ENCODE results near the gene IP6K1.
A peak's percentile ranks its signal among the peaks of the same experiment; 100 is the strongest.
"Not testable (repeated sequence)": the region's sequence is repeated elsewhere in the genome, so short reads cannot be mapped to it uniquely, and the experiment has no call there.

IP6K1 gene

GRCh38 chr3:49694409-49695070, 91.8 kb downstream of the IP6K1 start:
- H3K4me3 ChIP-seq (ENCODE audit: insufficient read depth in 1 of 2, low read depth in 1 of 2, low read length in 2 of 2); DNase-seq; H2BK5ac ChIP-seq (ENCODE audit: low read depth, low read length, poor library complexity, severe bottlenecking); H3K18ac ChIP-seq (ENCODE audit: low read depth in 1 of 2, low read length in 2 of 2); H3K4me2 ChIP-seq (ENCODE audit: low read length, poor library complexity, severe bottlenecking); H2BK120ac ChIP-seq (ENCODE audit: low read depth, low read length); H3K9ac ChIP-seq (ENCODE audit: low read length); H3K4ac ChIP-seq (ENCODE audit: low read depth in 1 of 2, low read length in 2 of 2); H4K91ac ChIP-seq (ENCODE audit: low read length); H3K23ac ChIP-seq (ENCODE audit: low read length in 2 of 2); H2AK5ac ChIP-seq (ENCODE audit: low read length, severe bottlenecking); H4K8ac ChIP-seq (ENCODE audit: low read length); H2AFZ ChIP-seq (ENCODE audit: low read depth, low read length); H3K14ac ChIP-seq (ENCODE audit: low read length in 2 of 2); H3K27ac ChIP-seq (ENCODE audit: low read length, poor library complexity, severe bottlenecking); H3K27me3 ChIP-seq (ENCODE audit: control insufficient read depth in 1 of 2, insufficient read depth in 1 of 2, low read length in 2 of 2); H2BK12ac ChIP-seq (ENCODE audit: low read length in 2 of 2); H3K9me3 ChIP-seq (ENCODE audit: control insufficient read depth, low read length); H2BK15ac ChIP-seq (ENCODE audit: low read depth, poor library complexity, severe bottlenecking): not testable (repeated sequence)
- H3K4me1 ChIP-seq (ENCODE audit: control insufficient read depth, insufficient read depth, low read depth, low read length), result peaks cover 19% of the 10 kb centered on the region
- peaks cover 20% of the 10 kb centered on the region for H3K79me1 ChIP-seq (replicated peaks; ENCODE audit: low read length, poor library complexity, severe bottlenecking)
- H3K36me3 ChIP-seq (ENCODE audit: control insufficient read depth in 1 of 2, insufficient read depth in 2 of 2, low read depth in 1 of 2, low read length in 2 of 2), result peaks cover 14 to 31% of the 10 kb centered on the region in 2 experiments
- 68% methylated on average over 4 of the region's 6 CpGs for WGBS

GRCh38 chr3:49691481-49691880, 94.9 kb downstream of the IP6K1 start:
- H2BK120ac ChIP-seq (ENCODE audit: low read depth, low read length); H4K91ac ChIP-seq (ENCODE audit: low read length); H3K4me3 ChIP-seq (ENCODE audit: insufficient read depth in 1 of 2, low read depth in 1 of 2, low read length in 2 of 2); H3K27me3 ChIP-seq (ENCODE audit: control insufficient read depth in 1 of 2, insufficient read depth in 1 of 2, low read length in 2 of 2); H2BK15ac ChIP-seq (ENCODE audit: low read depth, poor library complexity, severe bottlenecking); H3K18ac ChIP-seq (ENCODE audit: low read depth in 1 of 2, low read length in 2 of 2); H2AFZ ChIP-seq (ENCODE audit: low read depth, low read length); H3K23ac ChIP-seq (ENCODE audit: low read length in 2 of 2); H3K4ac ChIP-seq (ENCODE audit: low read depth in 1 of 2, low read length in 2 of 2); H3K14ac ChIP-seq (ENCODE audit: low read length in 2 of 2); H3K9me3 ChIP-seq (ENCODE audit: control insufficient read depth, low read length); H3K36me3 ChIP-seq (ENCODE audit: control insufficient read depth in 1 of 2, insufficient read depth in 2 of 2, low read depth in 1 of 2, low read length in 2 of 2); H3K9ac ChIP-seq (ENCODE audit: low read length); H2BK5ac ChIP-seq (ENCODE audit: low read depth, low read length, poor library complexity, severe bottlenecking); H2BK12ac ChIP-seq (ENCODE audit: low read length in 2 of 2); H2AK5ac ChIP-seq (ENCODE audit: low read length, severe bottlenecking); H3K4me2 ChIP-seq (ENCODE audit: low read length, poor library complexity, severe bottlenecking); DNase-seq; H4K8ac ChIP-seq (ENCODE audit: low read length); H3K27ac ChIP-seq (ENCODE audit: low read length, poor library complexity, severe bottlenecking): not testable (repeated sequence)
- 100% methylated on average over 2 of the region's 3 CpGs for WGBS
- Histone ChIP-seq H3K79me1 (replicated peaks; ENCODE audit: low read length, poor library complexity, severe bottlenecking) (peaks cover 15% of the 10 kb centered on the region), H3K4me1 (ENCODE audit: control insufficient read depth, insufficient read depth, low read depth, low read length) (peaks cover 18% of the 10 kb centered on the region)

GRCh38 chr3:49690856-49691255, 95.5 kb downstream of the IP6K1 start:
- not testable (repeated sequence) for H3K36me3 ChIP-seq (ENCODE audit: control insufficient read depth in 1 of 2, insufficient read depth in 2 of 2, low read depth in 1 of 2, low read length in 2 of 2); H3K4me2 ChIP-seq (ENCODE audit: low read length, poor library complexity, severe bottlenecking); H3K27ac ChIP-seq (ENCODE audit: low read length, poor library complexity, severe bottlenecking); H2BK120ac ChIP-seq (ENCODE audit: low read depth, low read length); H3K9me3 ChIP-seq (ENCODE audit: control insufficient read depth, low read length); DNase-seq; H3K27me3 ChIP-seq (ENCODE audit: control insufficient read depth in 1 of 2, insufficient read depth in 1 of 2, low read length in 2 of 2); H2AFZ ChIP-seq (ENCODE audit: low read depth, low read length); H3K4ac ChIP-seq (ENCODE audit: low read depth in 1 of 2, low read length in 2 of 2); H3K9ac ChIP-seq (ENCODE audit: low read length); H2AK5ac ChIP-seq (ENCODE audit: low read length, severe bottlenecking); H3K23ac ChIP-seq (ENCODE audit: low read length in 2 of 2); H2BK5ac ChIP-seq (ENCODE audit: low read depth, low read length, poor library complexity, severe bottlenecking); H2BK12ac ChIP-seq (ENCODE audit: low read length in 2 of 2); H4K8ac ChIP-seq (ENCODE audit: low read length); H4K91ac ChIP-seq (ENCODE audit: low read length); H3K4me3 ChIP-seq (ENCODE audit: insufficient read depth in 1 of 2, low read depth in 1 of 2, low read length in 2 of 2); H3K14ac ChIP-seq (ENCODE audit: low read length in 2 of 2); H2BK15ac ChIP-seq (ENCODE audit: low read depth, poor library complexity, severe bottlenecking); H3K18ac ChIP-seq (ENCODE audit: low read depth in 1 of 2, low read length in 2 of 2)
- WGBS, result 92% methylated on average over 3 of the region's 3 CpGs
- H3K79me1 ChIP-seq (replicated peaks; ENCODE audit: low read length, poor library complexity, severe bottlenecking), result peaks cover 15% of the 10 kb centered on the region
- H3K4me1 ChIP-seq (ENCODE audit: control insufficient read depth, insufficient read depth, low read depth, low read length), result peaks cover 21% of the 10 kb centered on the region

GRCh38 chr3:49689908-49690624, 96.3 kb downstream of the IP6K1 start:
- peak; percentile 18 for DNase-seq
- H3K4me3 ChIP-seq (ENCODE audit: insufficient read depth in 1 of 2, low read depth in 1 of 2, low read length in 2 of 2), result peak overlapping the region; percentile 96 to 99
- not testable (repeated sequence) for H4K91ac ChIP-seq (ENCODE audit: low read length); H3K23ac ChIP-seq (ENCODE audit: low read length in 2 of 2); H3K18ac ChIP-seq (ENCODE audit: low read depth in 1 of 2, low read length in 2 of 2); H3K27me3 ChIP-seq (ENCODE audit: control insufficient read depth in 1 of 2, insufficient read depth in 1 of 2, low read length in 2 of 2); H2BK12ac ChIP-seq (ENCODE audit: low read length in 2 of 2); H2BK5ac ChIP-seq (ENCODE audit: low read depth, low read length, poor library complexity, severe bottlenecking); H3K9me3 ChIP-seq (ENCODE audit: control insufficient read depth, low read length); H3K27ac ChIP-seq (ENCODE audit: low read length, poor library complexity, severe bottlenecking); H3K14ac ChIP-seq (ENCODE audit: low read length in 2 of 2); H2BK15ac ChIP-seq (ENCODE audit: low read depth, poor library complexity, severe bottlenecking); H2AK5ac ChIP-seq (ENCODE audit: low read length, severe bottlenecking); H2BK120ac ChIP-seq (ENCODE audit: low read depth, low read length); H3K36me3 ChIP-seq (ENCODE audit: control insufficient read depth in 1 of 2, insufficient read depth in 2 of 2, low read depth in 1 of 2, low read length in 2 of 2)
- peak overlapping the region; percentile 21 to 97 for H3K4ac ChIP-seq (ENCODE audit: low read depth in 1 of 2, low read length in 2 of 2)
- H4K8ac ChIP-seq (ENCODE audit: low read length), result peak overlapping the region; percentile 83
- H3K79me1 ChIP-seq (replicated peaks; ENCODE audit: low read length, poor library complexity, severe bottlenecking), result peaks cover 15% of the 10 kb centered on the region
- H2AFZ ChIP-seq (ENCODE audit: low read depth, low read length), result peak overlapping the region; percentile 96
- WGBS, result 18% methylated on average over 16 of the region's 16 CpGs
- peaks cover 24% of the 10 kb centered on the region for H3K4me1 ChIP-seq (ENCODE audit: control insufficient read depth, insufficient read depth, low read depth, low read length)
- peak overlapping the region; percentile 96 for H3K4me2 ChIP-seq (ENCODE audit: low read length, poor library complexity, severe bottlenecking)
- H3K9ac ChIP-seq (ENCODE audit: low read length), result peak overlapping the region; percentile 95

Data from mesenchymal stem cell (in vitro differentiated cells and primary cell).